ENCODE results near the gene PAX2. TPM values are rescaled to one million over a fixed set of nuclear protein-coding genes. Genes with fewer than 3 reads are reported as not detected.

Gene PAX2
- total RNA-seq, 4 donors from 2014 or later, result not detected

GRCh38 chr10:100736144-100736808 lies 9.1 kb upstream of the PAX2 start:
- H3K27me3 ChIP-seq, result peaks cover 45 to 100% (median 67%) of the 10 kb centered on the region in 4 donors
- no peak for DNase-seq
- H3K4me3 ChIP-seq, result no peak overlapping the region
- no peaks in the 10 kb centered on the region for H3K36me3 ChIP-seq
- no peak for TF ChIP-seq POLR2A (IDR thresholded peaks at IDR 0.05)
- TF ChIP-seq, protein P1, sequence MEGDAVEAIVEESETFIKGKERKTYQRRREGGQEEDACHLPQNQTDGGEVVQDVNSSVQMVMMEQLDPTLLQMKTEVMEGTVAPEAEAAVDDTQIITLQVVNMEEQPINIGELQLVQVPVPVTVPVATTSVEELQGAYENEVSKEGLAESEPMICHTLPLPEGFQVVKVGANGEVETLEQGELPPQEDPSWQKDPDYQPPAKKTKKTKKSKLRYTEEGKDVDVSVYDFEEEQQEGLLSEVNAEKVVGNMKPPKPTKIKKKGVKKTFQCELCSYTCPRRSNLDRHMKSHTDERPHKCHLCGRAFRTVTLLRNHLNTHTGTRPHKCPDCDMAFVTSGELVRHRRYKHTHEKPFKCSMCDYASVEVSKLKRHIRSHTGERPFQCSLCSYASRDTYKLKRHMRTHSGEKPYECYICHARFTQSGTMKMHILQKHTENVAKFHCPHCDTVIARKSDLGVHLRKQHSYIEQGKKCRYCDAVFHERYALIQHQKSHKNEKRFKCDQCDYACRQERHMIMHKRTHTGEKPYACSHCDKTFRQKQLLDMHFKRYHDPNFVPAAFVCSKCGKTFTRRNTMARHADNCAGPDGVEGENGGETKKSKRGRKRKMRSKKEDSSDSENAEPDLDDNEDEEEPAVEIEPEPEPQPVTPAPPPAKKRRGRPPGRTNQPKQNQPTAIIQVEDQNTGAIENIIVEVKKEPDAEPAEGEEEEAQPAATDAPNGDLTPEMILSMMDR (IDR thresholded peaks at IDR 0.05), result no peak
- no peaks in the 10 kb centered on the region for H3K9me3 ChIP-seq
- 50 to 64% methylated on average over 5 to 6 of the region's 6 CpGs for WGBS, 2 donors
- intact Hi-C loops (cut with DNase I), result no loop called here
- peaks cover 7 to 45% (median 8%) of the 10 kb centered on the region in 3 donors for H3K4me1 ChIP-seq
- H3K27ac ChIP-seq, result no peak overlapping the region

- no peak for DNase-seq
- no peak for TF ChIP-seq POLR2A (IDR thresholded peaks at IDR 0.05)
- TF ChIP-seq, protein P1 (IDR thresholded peaks at IDR 0.05), result no peak
- H3K27me3 ChIP-seq, result peaks cover 50 to 100% (median 66%) of the 10 kb centered on the region in 4 donors
- intact Hi-C loops (cut with DNase I), result no loop called here
- peaks cover 4 to 47% (median 6%) of the 10 kb centered on the region in 3 donors for H3K4me1 ChIP-seq
- peak overlapping the region in 1 of 4 donors; percentile 50 for H3K4me3 ChIP-seq
- H3K9me3 ChIP-seq, result no peaks in the 10 kb centered on the region
- H3K27ac ChIP-seq, result no peak overlapping the region
- 50 to 69% methylated on average over 7 of the region's 7 CpGs for WGBS, 2 donors
- H3K36me3 ChIP-seq, result no peaks in the 10 kb centered on the region
Measured at GRCh38 chr10:100736809-100737354, 8.5 kb upstream of the PAX2 start.

DNA sequence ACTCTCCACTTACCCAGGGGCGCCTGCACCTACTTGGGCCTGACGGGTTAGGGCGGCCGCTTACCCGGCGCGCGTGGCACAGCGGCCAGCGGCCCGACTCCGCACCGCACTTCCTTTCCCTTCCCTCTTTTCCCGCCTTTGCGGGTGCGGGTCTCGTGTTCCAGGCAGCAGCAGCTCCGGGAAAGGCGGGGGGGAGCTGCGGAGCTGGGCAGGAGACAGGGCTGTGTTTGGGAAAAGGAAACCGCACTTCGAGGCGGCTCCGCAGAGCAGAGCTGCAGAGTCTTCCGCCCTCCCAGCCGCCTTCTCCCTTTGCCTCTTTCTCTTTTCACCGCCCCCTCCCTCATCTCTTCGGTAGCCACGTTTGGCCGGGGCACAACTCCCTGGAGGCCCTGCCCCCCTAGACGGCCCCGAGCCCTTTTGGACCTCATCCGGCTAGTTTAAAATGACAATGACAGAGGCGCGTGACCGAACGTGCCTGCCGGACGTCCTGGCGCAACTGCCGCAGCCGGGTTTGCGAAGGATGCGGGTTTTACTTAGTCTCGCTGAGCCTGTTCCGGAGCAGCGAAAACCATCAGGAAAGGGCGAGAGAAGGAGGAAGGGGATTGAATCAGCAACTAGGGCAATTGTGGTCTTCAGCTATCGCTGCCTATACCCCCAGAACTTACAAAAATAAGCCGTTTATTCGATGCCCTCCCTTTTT lies 7.9 kb upstream of the PAX2 start:
- H3K27ac ChIP-seq, result no peak overlapping the region
- no peaks in the 10 kb centered on the region for H3K9me3 ChIP-seq
- DNase-seq, result no peak
- WGBS, 2 donors, result 4 to 10% methylated on average over 25 to 30 of the region's 51 CpGs
- peaks cover 55 to 100% (median 71%) of the 10 kb centered on the region in 4 donors for H3K27me3 ChIP-seq
- TF ChIP-seq POLR2A (IDR thresholded peaks at IDR 0.05), result no peak
- TF ChIP-seq, protein P1 (IDR thresholded peaks at IDR 0.05), result no peak
- no peaks in the 10 kb centered on the region for H3K36me3 ChIP-seq
- peaks cover 4 to 54% (median 13%) of the 10 kb centered on the region in 3 donors for H3K4me1 ChIP-seq
- H3K4me3 ChIP-seq, result peak overlapping the region in 2 of 4 donors; percentile 13 to 50
- intact Hi-C loops (cut with DNase I), result no loop called here

GRCh38 chr10:100738055-100738827 lies 7.1 kb upstream of the PAX2 start:
- Histone ChIP-seq H3K36me3 (no peaks in the 10 kb centered on the region), H3K27me3 (peaks cover 55 to 100% (median 77%) of the 10 kb centered on the region in 4 donors), H3K9me3 (no peaks in the 10 kb centered on the region), H3K4me3 (peak overlapping the region in 1 of 4 donors; percentile 50), H3K4me1 (peaks cover 4 to 58% (median 13%) of the 10 kb centered on the region in 3 donors), H3K27ac (no peak overlapping the region)
- intact Hi-C loops (cut with DNase I), result no loop called here
- 15 to 27% methylated on average over 14 to 19 of the region's 21 CpGs for WGBS, 2 donors
- TF ChIP-seq, protein P1 (IDR thresholded peaks at IDR 0.05), result no peak
- no peak for TF ChIP-seq POLR2A (IDR thresholded peaks at IDR 0.05)
- no peak for DNase-seq

All from esophagus squamous epithelium (tissue), 5 donors.